Colonic mucosa (tissue), 4 donors: ENCODE data around the gene CORO7. TPM values are rescaled to one million over a fixed set of nuclear protein-coding genes. Genes with fewer than 3 reads are reported as not detected.

ENCODE experiments used
- DNase-seq: peaks from one replicate; pipeline ENCODE4 v3.0.0-alpha.2; 2020
- H3K27ac ChIP-seq: fragments of 200-600 bp; one replicate; pipeline ENCODE4 v1.8.0; 2021
- H3K27me3 ChIP-seq: fragments of 200-600 bp; one replicate; pipeline ENCODE4 v1.8.0; 2021
- H3K36me3 ChIP-seq: fragments of 200-600 bp; one replicate; pipeline ENCODE4 v1.8.0; 2021
- H3K4me1 ChIP-seq: fragments of 200-600 bp; one replicate; pipeline ENCODE4 v1.8.0; 2021; ENCODE audit warnings: mild to moderate bottlenecking
- H3K4me3 ChIP-seq: fragments of 200-600 bp; one replicate; pipeline ENCODE4 v1.8.0; 2021
- H3K9ac ChIP-seq, 2 donors: one replicate each; pipeline ENCODE4 v1.7.0; 2013; ENCODE audit warnings: control low read depth in 2 of 2, low read depth in 2 of 2, low read length in 2 of 2
- H3K9me3 ChIP-seq: fragments of 200-600 bp; one replicate; pipeline ENCODE4 v1.8.0; 2021
- intact Hi-C: fragments of 100-400 bp; cut with DNase I; formaldehyde crosslinking; loops from one replicate; pipeline ENCODE4 v1.14.1; 2022
- total RNA-seq, 2 donors: library from RNA; stranded (reverse); fragmentation: NEBNext Ultra II Directional in 1 of 2; extraction: Animal tissue kit (Norgen Biotek cat#: 25700) in 1 of 2; gene quantifications; one replicate each; pipeline ENCODE4 v1.2.1, GENCODE V29; 2021
- TF ChIP-seq, protein P1 (sequence below): fragments of 200-600 bp; IDR thresholded peaks from one replicate; pipeline ENCODE4 v1.8.0; 2022; ENCODE audit warnings: antibody characterized with exemption, mild to moderate bottlenecking
- donor health status: healthy.
- donor health status: DM: no; HTN: no; CAD: no.
- donor health status: DM: no; HTN: no; CAD: no.

CORO7 gene
- total RNA-seq, 2 donors from 2014 or later = 37.2 to 55.9 TPM

DNA sequence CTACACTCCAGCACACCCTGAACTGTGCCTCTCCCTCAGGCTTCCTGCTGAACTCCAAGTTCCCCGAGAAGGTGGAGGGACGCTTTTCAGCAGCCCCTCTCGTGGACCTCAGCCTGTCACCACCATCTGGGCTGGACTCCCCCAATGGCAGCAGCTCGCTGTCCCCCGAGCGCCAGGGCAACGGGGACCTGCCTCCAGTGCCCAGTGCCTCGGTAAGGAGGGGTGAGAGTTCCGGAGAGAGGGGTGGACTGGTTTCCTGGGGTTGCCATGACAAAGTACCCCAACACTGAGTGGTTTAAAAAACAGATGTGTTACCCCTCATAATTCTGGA, 83.1 kb downstream of the CORO7 start:
- Histone ChIP-seq H3K4me1 (no peaks in the 10 kb centered on the region), H3K9me3 (no peaks in the 10 kb centered on the region), H3K36me3 (no peaks in the 10 kb centered on the region), H3K4me3 (no peak overlapping the region), H3K27ac (no peak overlapping the region), H3K27me3 (no peaks in the 10 kb centered on the region), H3K9ac (peak overlapping the region in 1 of 2 donors; percentile 24)
- DNase-seq = no peak
- intact Hi-C loops = no loop called here
- TF ChIP-seq, protein P1, sequence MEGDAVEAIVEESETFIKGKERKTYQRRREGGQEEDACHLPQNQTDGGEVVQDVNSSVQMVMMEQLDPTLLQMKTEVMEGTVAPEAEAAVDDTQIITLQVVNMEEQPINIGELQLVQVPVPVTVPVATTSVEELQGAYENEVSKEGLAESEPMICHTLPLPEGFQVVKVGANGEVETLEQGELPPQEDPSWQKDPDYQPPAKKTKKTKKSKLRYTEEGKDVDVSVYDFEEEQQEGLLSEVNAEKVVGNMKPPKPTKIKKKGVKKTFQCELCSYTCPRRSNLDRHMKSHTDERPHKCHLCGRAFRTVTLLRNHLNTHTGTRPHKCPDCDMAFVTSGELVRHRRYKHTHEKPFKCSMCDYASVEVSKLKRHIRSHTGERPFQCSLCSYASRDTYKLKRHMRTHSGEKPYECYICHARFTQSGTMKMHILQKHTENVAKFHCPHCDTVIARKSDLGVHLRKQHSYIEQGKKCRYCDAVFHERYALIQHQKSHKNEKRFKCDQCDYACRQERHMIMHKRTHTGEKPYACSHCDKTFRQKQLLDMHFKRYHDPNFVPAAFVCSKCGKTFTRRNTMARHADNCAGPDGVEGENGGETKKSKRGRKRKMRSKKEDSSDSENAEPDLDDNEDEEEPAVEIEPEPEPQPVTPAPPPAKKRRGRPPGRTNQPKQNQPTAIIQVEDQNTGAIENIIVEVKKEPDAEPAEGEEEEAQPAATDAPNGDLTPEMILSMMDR = no peak

DNA sequence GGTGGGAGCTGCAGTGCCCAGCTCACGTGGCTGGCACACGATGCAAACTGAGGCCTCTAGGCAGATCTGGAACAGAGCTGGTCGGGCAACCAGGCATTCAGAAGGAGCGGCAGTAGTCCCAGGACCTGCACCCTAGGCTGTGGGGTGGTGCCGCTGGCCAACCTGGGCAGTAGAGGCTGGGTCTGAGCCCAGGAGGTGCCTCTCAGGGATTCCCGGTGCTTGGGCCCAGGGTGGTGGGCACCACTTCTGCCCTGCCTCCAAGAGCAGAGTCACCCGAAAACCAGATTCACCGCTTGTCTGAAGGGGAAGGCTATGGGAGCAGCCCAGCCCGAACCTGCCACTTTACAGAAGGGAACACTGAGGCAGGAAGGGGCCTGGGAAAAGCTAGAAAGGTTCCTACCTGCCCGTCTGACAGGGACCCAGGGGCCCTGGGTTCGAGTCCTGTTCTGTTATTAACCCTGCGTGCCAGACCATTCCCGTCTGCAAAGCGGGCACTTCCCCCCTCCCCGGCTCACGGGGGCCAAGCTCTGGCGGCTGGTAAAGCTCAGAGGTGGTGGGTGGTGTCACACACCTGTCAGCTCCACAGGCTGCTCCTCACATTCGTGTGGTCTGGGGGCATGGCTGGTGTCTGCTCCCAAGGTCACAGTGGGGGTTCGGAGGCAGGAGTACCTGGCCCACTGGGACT, 83.6 kb downstream of the CORO7 start:
- intact Hi-C loops = no loop called here
- Histone ChIP-seq H3K36me3 (no peaks in the 10 kb centered on the region), H3K4me1 (peaks cover 4% of the 10 kb centered on the region), H3K27ac (no peak overlapping the region), H3K27me3 (peaks cover 5% of the 10 kb centered on the region), H3K9me3 (no peaks in the 10 kb centered on the region), H3K4me3 (no peak overlapping the region), H3K9ac (no peak overlapping the region)
- no peak for DNase-seq
- TF ChIP-seq, protein P1 = no peak

DNA sequence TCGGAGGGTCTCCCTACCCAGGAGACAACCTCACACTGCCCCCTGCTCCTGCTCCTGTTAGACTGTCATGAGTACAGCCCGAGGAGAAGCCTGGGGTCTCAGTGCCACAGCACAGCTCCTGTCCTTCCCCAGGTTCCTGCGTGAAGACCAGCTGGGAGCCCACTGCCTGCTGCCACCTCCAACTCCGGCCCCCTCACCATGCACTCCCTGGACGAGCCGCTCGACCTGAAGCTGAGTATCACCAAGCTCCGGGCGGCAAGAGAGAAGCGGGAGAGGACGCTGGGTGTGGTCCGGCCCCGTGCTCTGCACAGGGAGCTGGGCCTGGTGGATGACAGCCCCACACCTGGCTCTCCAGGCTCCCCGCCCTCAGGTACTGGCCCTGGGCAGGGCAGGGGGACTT, 84.3 kb downstream of the CORO7 start:
- H3K4me3 ChIP-seq = no peak overlapping the region
- TF ChIP-seq, protein P1 = no peak
- no peak overlapping the region for H3K27ac ChIP-seq
- no peak for DNase-seq
- no peaks in the 10 kb centered on the region for H3K9me3 ChIP-seq
- peaks cover 4% of the 10 kb centered on the region for H3K4me1 ChIP-seq
- no peak overlapping the region for H3K9ac ChIP-seq
- intact Hi-C loops = no loop called here
- H3K36me3 ChIP-seq = no peaks in the 10 kb centered on the region
- peaks cover 8% of the 10 kb centered on the region for H3K27me3 ChIP-seq

DNA sequence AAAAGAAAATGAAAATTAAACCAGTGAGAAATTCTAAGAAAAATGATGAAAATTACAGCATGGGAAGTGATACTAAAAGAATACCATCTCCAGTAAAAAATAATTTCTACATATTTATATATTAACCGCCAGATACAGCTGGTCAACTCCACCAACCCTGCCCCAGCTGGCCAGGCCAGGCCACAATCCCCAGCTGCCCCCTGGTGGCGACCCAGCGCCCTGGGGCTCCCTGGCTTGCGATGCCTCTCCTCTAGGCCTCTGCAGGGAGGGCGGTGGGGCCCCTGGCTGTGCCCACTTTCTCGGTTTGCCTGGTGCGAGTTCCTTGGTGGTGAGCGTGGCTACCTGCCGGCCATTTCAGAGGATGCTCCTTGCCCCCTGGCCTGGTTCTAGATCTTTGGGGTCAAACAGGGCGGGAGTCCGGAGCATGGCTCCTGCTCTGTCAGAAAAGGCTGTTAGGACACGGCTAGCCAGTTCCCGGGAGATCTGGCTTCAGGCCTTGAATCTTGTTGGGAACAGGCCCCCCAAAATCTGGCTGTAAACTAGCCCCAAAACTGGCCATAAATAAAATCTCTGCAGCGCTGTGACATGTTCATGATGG, 86.0 kb downstream of the CORO7 start:
- TF ChIP-seq, protein P1 = peak; percentile 97
- H3K4me1 ChIP-seq = peaks cover 4% of the 10 kb centered on the region
- peak; percentile 84 for DNase-seq
- H3K36me3 ChIP-seq = no peaks in the 10 kb centered on the region
- H3K4me3 ChIP-seq = no peak overlapping the region
- no peaks in the 10 kb centered on the region for H3K9me3 ChIP-seq
- no peak overlapping the region for H3K9ac ChIP-seq
- H3K27ac ChIP-seq = no peak overlapping the region
- intact Hi-C loops = loop anchor here (2.0 kb wide), 2 partner anchors 42 to 132 kb away; no protein-coding TSS in a partner anchor
- peaks cover 8% of the 10 kb centered on the region for H3K27me3 ChIP-seq

DNA sequence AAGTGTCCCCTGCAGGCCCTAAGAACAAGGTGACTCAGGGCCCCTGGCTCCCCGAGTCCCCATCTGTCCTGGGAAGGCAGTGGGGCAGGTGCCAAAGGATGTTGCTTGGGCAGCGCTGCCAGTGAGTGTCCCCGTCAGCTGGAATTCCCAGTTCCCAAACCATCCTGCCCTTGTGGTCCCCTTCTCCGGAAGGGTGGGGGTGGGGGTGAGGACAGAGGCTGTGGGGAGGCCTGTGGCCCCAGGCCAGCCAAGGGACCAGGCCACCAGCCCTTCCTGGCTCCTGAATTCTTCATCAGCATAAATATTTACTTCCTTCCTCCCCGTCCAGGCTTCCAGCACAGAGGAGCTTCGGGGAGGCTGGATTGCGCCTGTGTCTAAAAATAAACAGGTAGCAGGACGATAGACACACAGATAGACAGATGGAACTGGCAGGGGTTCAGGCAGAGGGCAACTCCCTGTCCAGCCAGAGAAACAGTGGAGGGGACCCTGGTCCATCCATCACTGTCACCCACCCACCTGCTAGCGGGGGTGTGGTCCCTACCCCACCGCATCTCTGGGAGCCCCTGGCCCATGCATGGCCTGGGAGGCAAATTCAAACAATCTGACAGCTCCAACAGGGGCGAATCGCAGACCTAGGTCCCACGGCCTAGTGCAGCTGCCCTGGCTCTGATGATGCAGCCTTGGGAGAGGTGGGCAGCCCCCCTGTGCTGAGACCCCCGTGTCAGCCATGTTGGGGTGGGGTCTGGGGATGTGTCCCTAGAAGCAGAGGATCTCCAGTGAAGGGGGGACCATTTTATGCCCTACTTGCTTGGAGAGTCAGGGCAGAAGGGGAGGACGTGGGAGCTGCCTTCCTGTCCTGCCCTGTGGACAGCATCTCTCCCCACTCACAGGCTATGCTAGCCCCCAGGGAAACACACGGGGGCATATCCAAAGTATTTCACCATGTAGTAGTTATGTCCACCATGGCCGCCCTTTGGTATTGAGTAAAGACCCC, 87.3 kb downstream of the CORO7 start:
- Histone ChIP-seq H3K36me3 (no peaks in the 10 kb centered on the region), H3K9me3 (no peaks in the 10 kb centered on the region), H3K27ac (peak overlapping the region; percentile 66), H3K4me3 (no peak overlapping the region), H3K9ac (peak overlapping the region; percentile 40 to 60), H3K4me1 (peaks cover 4% of the 10 kb centered on the region), H3K27me3 (peaks cover 8% of the 10 kb centered on the region)
- no peak for DNase-seq
- intact Hi-C loops = no loop called here
- TF ChIP-seq, protein P1 = no peak
